ENCODE results near the gene ZNF710. TPM values are rescaled to one million over a fixed set of nuclear protein-coding genes. Genes with fewer than 3 reads are reported as not detected.

ZNF710 gene
- total and polyA plus RNA-seq, 2 experiments from 2014 or later = 15.9 to 18.2 TPM

- Histone ChIP-seq H3K9me2 (ENCODE audit: insufficient read depth) (no peaks in the 10 kb centered on the region), H3K27ac (ENCODE audit: low read depth) (peak overlapping the region; percentile 6; the same call in 1 of the 2 replicates), H3K4me2 (peak overlapping the region; percentile 26; the same call in 1 of the 2 replicates), H3K36me3 (ENCODE audit: insufficient read depth) (no peaks in the 10 kb centered on the region), H3K27me3 (ENCODE audit: insufficient read depth) (no peaks in the 10 kb centered on the region), H3K4me3 (no peak overlapping the region), H3K4me1 (ENCODE audit: insufficient read depth) (peaks cover 10% of the 10 kb centered on the region), H2AFZ (no peak overlapping the region), H3F3A (replicated peaks; ENCODE audit: low read depth) (no peaks in the 10 kb centered on the region), H3K79me2 (replicated peaks; ENCODE audit: insufficient read depth) (peaks cover 48% of the 10 kb centered on the region), H4K20me1 (replicated peaks; ENCODE audit: insufficient read depth) (no peaks in the 10 kb centered on the region; the same call in 1 of the 2 replicates)
- no peak overlapping the region for H3K4me3 Mint-ChIP-seq
- DNase-seq (ENCODE audit: low spot score) (no peak), ATAC-seq (no peak)
- H3K36me3 Mint-ChIP-seq (ENCODE audit: low read depth) = no peaks in the 10 kb centered on the region
- no peak overlapping the region for H3K27ac Mint-ChIP-seq
- no peaks in the 10 kb centered on the region for H3K9me3 Mint-ChIP-seq
- peaks cover 36% of the 10 kb centered on the region for H3K4me1 Mint-ChIP-seq
- peaks cover 11% of the 10 kb centered on the region for H3K27me3 Mint-ChIP-seq (ENCODE audit: insufficient read depth, low read depth, poor library complexity)
- no peak for TF ChIP-seq ZNF114 (CRISPR knock-in tag; IDR thresholded peaks at IDR 0.05)
- no peak for TF ChIP-seq CREB1 (CRISPR knock-in tag; IDR thresholded peaks at IDR 0.05; ENCODE audit: low read depth)
- TF ChIP-seq ZNF462 (CRISPR knock-in tag; IDR thresholded peaks at IDR 0.05) = no peak
- no peak for TF ChIP-seq POLR2AphosphoS5 (IDR thresholded peaks at IDR 0.05; ENCODE audit: low read depth)
- TF ChIP-seq EZH2phosphoT487 (IDR thresholded peaks at IDR 0.05; ENCODE audit: unreplicated experiment) = no peak
- TF ChIP-seq CTCF (conservative IDR thresholded peaks at IDR 0.05; ENCODE audit: low read depth in 2 of 2) = no peak
- TF ChIP-seq ETS1 (IDR thresholded peaks at IDR 0.05) = no peak
- no peak for TF ChIP-seq JUNB (IDR thresholded peaks at IDR 0.05; ENCODE audit: unreplicated experiment)
- TF ChIP-seq REST (IDR thresholded peaks at IDR 0.05; ENCODE audit: unreplicated experiment) = no peak
- no peak for TF ChIP-seq STAT1 (IDR thresholded peaks at IDR 0.05; ENCODE audit: unreplicated experiment)
- TF ChIP-seq ZNF331 (CRISPR knock-in tag; IDR thresholded peaks at IDR 0.05; ENCODE audit: low read depth) = no peak
- TF ChIP-seq NANOG (IDR thresholded peaks at IDR 0.05; ENCODE audit: borderline replicate concordance) = no peak
- no peak for TF ChIP-seq EZH2 (IDR thresholded peaks at IDR 0.05; ENCODE audit: low read depth, unreplicated experiment)
Observed at GRCh38 chr15:90019611-90020010, 18.5 kb downstream of the ZNF710 start.
